HG03558 (cell line): ENCODE data around the gene JPH4.
"Not testable (repeated sequence)": the region's sequence is repeated elsewhere in the genome, so short reads cannot be mapped to it uniquely, and the experiment has no call there.

Source experiments
- ATAC-seq: cut with Tn5 transposase; IDR thresholded peaks from one replicate; pipeline ENCODE4 v1.9.1; 2021; ENCODE audit warnings: moderate number of reproducible peaks; ENCODE audit not compliant: unreplicated experiment; ENCODE audit errors: extremely low read depth

The JPH4 gene

GRCh38 chr14:23551266-23552028, 27.1 kb downstream of the JPH4 start, which contains the start of gene ZFHX2:
Gene ZFHX2, minus strand, starts transcription at chr14:23551765. Its CDS starts 16,440 bp downstream, at chr14:23535325.
- no peak for ATAC-seq

GRCh38 chr14:23550812-23551265, 27.8 kb downstream of the JPH4 start:
- ATAC-seq = no peak

GRCh38 chr14:23550131-23550811, 28.3 kb downstream of the JPH4 start:
- ATAC-seq = no peak

GRCh38 chr14:23548351-23549318, 30.0 kb downstream of the JPH4 start:
- ATAC-seq = no peak

GRCh38 chr14:23547924-23548323, 30.7 kb downstream of the JPH4 start:
- ATAC-seq = no peak

- no peak for ATAC-seq
Measured at GRCh38 chr14:23546450-23547035, 32.0 kb downstream of the JPH4 start.

- no peak for ATAC-seq
Measured at GRCh38 chr14:23545740-23546365, 32.7 kb downstream of the JPH4 start.

- no peak for ATAC-seq
Measured at GRCh38 chr14:23544511-23545447, 33.8 kb downstream of the JPH4 start.

- ATAC-seq = no peak
Measured at GRCh38 chr14:23543403-23543802, 35.2 kb downstream of the JPH4 start.

GRCh38 chr14:23542261-23542660, 36.3 kb downstream of the JPH4 start:
- ATAC-seq = no peak

GRCh38 chr14:23540141-23540469, 38.5 kb downstream of the JPH4 start:
- ATAC-seq = no peak

- ATAC-seq = no peak
Measured at GRCh38 chr14:23539248-23540140, 39.1 kb downstream of the JPH4 start.

- no peak for ATAC-seq
Measured at GRCh38 chr14:23538785-23539184, 39.8 kb downstream of the JPH4 start.

GRCh38 chr14:23538050-23538718, 40.4 kb downstream of the JPH4 start:
- ATAC-seq = no peak

GRCh38 chr14:23537351-23538049, 41.1 kb downstream of the JPH4 start:
- ATAC-seq = no peak

GRCh38 chr14:23536906-23537305, 41.7 kb downstream of the JPH4 start:
- not testable (repeated sequence) for ATAC-seq

- no peak for ATAC-seq
Measured at GRCh38 chr14:23536494-23536893, 42.1 kb downstream of the JPH4 start.
